ENCODE results near the gene MYLK.

GRCh38 chr3:123929325-123929724 lies 45.2 kb upstream of the MYLK start:
- TF ChIP-seq CTCF (optimal IDR thresholded peaks at IDR 0.05 in 1 of 3, IDR thresholded peaks at IDR 0.05 in 1 of 3, conservative IDR thresholded peaks at IDR 0.05 in 1 of 3; ENCODE audit: extremely low read depth in 1 of 3, insufficient read depth in 2 of 3, low read length in 3 of 3) (no peak), EZH2 (IDR thresholded peaks at IDR 0.05; ENCODE audit: low read length) (no peak)

Data from keratinocyte (primary cell).